GM18909 (cell line): ENCODE data around the gene TCF4.
A peak's percentile ranks its signal among the peaks of the same experiment; 100 is the strongest.

Source experiments
- ATAC-seq: cut with Tn5 transposase; IDR thresholded peaks from one replicate; pipeline ENCODE4 v1.9.1; 2021; ENCODE audit warnings: mild to moderate bottlenecking; ENCODE audit not compliant: unreplicated experiment, poor library complexity

Gene TCF4

DNA sequence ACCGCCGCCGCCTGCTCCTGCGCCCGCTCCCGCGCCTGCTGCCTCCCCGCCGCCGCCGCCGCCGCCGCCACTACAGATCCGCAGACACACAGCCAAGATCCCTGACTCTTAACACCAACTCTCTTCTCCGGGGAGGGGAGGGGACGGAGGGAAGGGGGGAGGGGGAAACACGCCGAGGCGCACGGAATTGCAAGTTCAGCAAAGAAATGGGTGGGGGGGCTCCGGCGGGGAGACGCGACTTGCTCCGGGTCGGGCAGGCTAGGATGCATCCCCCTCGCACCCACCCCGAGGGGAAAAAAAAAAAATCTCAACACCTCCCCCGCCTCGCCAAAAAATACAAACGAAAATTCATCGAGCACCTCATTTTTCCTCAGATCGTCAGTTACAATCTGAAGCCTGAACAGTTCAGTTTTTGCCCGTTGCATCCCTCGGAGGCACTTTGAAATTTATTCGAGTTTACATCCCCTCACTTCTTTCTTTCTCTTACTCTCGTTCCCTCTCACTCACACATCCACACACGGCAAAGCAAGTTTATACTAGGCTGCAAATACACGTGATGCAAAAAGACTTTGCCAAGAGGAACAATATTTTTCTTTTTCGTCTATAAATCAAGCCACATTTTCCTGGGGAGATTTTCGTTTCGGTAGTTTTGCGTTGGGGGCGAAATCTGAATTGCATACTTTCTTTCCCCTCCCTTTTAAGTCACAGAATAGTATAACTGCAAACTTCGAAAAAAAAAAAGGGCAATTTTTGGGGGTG is at the start of gene TCF4:
TCF4 (minus strand) TSS at position 82 of the 759 bp plus-strand sequence. CDS start 1,076 bp downstream, outside the sequence.
- no peak for ATAC-seq

DNA sequence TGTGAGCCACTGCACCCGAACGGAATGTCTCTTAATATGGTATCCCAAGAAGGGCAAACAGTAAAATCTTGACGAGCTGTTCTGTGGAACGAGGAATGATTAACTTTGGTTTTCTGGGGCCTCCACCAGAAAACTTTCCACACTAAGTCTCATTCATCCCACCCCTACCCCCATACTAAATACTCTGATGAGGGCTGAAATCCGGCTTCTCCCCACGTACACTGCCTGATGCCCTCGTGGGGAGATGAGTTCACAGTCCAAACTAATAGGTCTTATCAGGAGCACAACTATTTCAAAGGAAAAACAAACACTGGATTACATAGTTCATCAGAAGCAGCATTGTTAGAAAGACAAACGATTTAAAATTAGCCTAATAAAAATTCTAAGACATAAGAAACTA is 49.2 kb upstream of the TCF4 start:
- ATAC-seq: no peak

DNA sequence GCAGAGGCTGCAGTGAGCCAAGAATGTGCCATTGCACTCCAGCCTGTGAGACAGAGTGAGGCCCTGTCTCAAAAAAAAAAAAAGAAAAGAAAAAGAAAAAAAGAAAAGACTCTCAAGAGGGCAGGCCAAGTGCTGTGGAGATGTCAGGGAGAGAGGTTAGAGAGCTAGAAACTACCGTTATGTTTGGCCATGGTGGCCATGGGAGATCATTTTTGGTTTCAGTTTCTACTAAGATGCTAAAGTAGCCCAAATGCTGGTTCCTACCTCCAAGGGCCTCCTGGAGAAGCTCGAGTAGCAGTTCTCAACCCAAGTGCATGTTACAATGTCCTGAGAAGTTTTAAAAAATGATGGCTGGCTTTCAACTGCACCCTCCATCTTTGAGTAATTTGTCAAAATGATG is 47.4 kb upstream of the TCF4 start:
- no peak for ATAC-seq

DNA sequence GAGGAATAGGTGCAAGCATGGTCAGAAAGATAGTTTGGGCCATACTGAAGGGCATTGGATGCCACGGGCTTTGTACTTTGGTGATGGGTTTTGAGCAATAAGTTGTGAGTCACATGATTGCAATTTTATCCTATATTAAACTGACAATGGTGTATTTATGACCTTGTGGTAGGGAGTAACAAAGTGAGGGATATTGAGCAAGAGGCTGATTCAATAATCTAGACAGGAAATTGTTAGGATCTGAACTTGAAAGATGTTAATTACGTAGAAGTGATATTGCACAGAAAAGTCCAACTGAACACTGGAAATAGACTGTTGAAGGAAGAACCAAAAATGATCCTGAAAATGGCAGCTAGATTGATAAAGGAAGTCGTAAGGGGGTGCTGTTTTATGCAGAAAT is 46.6 kb upstream of the TCF4 start:
- no peak for ATAC-seq

DNA sequence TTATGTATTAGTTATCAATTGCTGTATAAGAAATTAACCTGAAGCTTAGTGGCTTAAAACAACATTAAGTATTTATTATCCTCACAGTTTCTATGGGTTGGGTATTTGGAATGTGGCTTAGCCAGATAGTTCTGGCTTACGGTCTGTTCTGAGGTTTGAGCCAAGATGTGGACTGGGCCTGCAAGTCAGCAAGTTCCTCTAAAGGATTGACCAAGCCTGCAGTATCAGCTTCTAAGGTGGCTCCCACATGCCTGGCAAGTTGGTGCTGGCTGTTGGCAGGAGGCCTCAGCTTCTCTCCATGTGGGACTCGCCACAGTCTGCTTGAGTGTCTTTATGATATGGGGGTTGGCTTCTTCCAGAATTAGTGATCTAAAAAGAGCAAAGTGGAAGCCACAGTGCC is 45.0 kb upstream of the TCF4 start:
- ATAC-seq: no peak

DNA sequence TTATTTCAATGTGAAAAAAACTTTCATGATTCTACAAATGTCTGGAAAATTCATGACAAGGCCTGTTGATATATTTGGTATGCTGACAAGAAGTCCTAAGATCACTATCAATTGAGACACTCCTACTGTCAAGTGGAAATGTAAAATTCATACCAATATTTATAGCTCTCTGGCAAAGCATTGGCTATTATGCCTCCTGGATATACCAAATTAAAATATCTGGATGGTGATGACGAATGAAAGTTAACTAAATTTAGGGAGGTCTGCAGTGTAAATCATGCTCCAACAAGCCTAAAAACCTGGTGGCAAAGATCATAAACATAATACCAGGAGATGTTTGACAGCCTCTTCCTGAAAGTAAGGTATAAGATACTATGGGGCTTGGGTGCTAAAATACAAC is 41.1 kb upstream of the TCF4 start:
- ATAC-seq: no peak

DNA sequence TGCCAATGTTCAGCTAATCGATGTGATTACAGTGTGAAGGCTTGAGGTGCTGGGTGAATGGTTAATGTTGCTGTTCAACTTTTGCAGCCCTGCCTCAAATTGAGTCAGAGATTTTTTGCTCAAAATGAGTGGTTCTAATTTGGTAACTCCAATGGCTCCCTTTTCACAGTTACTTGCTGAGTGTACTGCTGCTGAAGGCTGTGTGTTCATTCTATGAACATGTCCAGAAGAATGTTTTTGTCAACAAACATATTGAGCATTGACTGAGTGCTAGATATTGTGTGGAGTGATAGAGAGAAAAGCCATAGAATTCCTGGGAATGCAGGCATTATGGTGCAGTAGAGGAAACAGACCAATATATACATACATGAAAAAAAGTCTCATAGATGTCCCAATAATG is 39.0 kb upstream of the TCF4 start:
- ATAC-seq: no peak

DNA sequence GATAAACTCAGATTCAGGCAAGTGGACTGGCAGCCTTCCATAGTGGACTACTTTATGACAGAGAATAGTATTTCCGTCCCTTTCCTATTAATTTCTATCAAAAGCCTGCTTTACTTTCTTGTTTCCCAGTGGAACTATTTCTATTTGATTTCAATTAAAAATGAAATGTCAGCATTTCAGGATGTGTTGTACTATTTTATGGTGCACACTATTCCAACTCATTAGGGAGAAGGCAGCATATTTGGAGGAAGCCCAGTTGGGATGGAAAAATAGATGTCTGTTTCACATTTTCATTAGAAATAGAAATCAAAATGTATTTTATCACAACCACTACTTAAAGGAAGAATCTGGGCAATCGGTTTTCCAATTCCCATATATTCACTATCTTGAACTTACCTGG is 37.9 kb upstream of the TCF4 start:
- no peak for ATAC-seq

DNA sequence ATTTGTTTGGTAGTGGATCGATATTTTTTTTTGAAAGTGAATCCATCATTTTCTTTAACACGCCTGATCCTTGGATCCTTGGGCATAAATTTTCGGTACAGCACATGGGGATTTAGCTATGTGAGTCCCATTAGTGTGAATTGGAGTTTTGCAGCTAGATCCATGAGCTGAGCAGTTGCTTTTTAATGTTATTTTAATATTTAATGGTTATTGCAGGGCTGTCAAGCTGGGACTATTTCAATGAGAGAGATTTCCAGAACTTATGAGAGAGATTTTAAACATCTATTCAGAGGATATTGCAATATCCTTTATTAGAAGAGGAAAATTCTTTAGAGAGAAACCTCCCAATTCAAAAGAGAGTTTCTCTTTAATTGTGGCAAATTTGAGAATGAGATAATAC is 35.6 kb upstream of the TCF4 start:
- ATAC-seq: no peak

DNA sequence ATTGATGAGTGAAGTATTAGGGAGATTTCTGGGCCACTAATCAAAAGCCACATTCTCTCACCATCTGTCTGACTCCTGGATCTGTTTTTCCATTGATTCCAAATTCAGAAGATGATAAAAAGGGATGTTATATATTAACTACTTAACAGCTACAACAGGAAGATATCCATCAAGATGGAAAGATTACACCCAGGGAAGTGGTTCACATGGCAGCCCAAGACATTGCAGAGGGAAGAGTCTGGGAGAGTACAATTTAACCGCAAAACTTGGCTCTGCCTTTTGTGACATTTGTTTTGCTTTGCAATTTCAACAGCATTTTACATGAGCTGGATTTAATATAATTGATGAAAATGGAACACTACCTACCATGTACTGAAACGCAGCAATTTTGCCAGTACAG is 22.5 kb upstream of the TCF4 start:
- ATAC-seq: no peak

DNA sequence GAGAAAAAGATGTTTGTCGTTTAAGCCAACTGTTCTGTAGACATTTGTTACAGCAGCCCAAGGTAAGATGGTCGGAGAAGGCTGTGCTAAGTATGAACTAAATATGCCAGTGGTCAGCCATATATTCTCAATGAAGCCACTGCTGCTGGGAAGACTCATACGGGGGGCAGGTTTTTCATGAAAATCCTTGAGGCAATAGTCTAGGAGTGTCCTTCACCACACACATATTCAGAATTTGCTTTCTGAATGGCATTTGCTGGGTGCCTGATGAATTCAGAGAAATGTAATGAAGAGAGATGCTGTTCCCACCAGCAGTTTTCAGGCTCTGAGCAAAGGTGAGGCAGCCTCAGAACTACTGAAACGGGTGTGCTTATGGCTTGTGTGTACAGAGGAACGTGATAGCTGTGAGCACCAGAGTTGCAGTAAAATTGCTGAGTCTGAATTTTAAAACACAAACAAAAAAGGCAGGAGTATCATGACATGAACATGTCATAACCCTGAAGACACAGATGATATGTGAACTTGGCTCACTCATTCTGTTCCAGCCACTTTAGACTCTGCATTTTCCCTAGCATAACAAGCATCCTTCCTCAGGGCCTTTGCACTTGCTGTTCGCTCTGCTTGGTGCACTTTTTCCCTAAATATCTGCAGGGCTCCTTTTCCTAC is 21.3 kb upstream of the TCF4 start:
- no peak for ATAC-seq

DNA sequence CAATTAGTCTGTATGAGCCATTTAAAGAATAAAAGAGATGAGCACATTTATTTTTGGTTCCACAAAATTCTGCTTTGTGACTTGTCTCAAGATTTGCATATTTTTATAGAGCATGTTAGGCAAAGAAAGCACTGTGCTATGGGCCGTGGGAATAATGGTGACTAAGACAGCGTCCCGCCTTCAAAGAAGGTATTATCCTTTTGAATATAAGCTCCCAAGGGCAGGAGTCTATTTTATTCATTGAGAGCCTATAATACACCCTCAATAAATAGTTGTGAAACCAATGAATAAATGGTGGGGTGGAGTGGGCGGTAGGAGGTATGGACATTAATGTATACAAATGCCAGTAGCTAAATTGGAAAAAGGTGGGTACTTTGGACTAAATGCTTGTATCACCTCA is 20.5 kb upstream of the TCF4 start:
- no peak for ATAC-seq

DNA sequence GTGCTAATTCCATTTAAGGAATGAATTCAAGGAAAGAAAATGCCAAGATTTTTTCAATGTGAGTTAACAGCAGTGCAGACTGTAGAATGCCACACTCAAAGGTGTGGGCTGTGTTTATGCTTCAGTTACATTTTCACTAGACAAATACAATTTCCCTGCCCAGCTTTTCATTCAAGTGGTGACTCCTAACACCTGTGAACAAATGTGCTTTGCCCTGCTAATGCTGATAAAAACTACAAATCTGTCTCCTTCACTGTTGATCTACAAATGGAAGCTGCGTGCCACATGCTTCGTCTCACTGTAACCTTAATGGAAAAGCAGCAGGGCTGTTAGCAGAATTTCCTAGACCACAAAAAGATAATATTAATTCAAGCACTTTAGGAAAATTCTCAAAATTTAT is 19.8 kb upstream of the TCF4 start:
- ATAC-seq: no peak

DNA sequence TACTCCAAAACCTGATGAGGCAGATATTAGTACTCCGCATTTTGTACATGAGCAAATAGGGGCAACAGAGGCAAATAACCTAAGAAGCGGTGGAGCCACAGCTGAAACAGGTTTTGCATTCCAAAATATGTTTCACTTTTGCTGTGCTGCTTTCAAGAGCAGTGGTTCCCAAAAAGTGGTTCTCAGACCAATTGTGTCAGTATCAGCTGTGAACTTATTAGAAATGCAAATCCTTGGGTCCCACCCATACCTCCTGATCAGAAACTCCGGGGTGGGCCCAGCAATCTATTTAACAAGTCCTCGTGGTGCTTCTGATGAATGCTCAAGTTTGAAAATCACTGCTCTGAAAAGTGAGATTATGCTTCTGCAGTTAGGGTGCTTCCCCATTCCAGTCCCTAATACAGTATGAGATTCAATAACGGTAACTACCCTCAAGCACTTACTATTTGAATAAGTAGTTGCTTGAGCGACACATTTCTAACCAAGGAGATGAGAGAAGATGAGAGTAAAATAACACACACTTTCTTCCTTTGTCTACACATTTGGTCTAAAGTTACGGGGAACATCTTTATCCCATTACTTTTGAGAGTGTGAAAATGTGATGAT is 17.8 kb upstream of the TCF4 start:
- ATAC-seq: peak; percentile 66

DNA sequence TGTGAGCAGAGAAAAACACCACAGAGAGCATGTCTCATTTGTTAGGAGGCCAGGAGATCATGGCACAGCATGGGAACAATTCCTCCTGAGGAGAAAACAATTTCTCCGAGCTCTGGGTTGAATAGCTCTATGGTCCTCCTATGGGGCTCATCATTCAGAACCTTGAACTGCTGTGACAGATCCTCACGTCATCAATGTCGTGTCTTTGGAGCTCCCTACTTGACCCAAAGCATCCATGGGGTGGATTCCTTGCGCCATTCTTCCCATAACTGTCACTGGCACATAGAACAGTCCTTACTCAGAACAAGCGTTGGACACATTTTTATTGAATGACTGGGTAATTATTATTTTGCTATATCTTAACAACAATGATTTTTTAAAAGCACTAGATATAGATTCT is 15.8 kb upstream of the TCF4 start:
- no peak for ATAC-seq

DNA sequence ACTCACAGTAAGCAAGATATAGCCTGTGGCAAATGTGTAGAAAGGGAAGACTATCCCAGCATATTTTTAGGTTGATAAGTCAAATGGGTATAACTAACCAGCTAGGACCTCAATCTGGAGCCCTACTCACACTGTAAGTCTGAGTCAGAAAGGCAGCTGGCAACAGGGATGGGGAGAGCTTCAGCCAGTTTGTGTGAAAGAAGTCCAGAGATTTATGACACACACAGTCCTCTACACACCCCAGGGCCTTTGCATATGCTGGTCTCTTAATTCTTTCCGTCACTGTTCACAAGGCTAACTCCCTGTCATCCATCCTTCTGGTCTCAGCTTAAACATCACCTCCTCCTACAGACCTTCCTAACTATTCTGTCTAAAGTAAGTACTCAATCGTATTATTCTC is 5.9 kb upstream of the TCF4 start:
- no peak for ATAC-seq

DNA sequence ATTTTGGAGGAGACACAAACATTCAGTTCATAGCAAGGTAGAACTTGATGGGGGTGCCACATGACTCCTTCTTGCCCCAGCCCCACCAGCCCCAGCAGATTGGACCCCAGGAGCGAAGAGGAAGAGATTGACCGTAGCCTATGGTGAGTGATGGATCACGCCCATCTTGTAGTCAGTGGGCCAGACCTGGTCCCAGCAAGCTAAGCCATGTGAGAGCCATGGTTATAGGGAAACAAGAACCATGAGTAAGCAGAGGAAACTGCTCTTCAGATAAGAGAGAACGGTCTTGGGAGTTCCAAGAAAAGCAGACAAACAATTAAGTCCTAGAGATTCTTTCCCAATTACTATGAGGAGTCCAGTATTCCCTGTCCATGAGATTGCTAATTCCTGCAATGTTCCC is 4.6 kb upstream of the TCF4 start:
- ATAC-seq: no peak

DNA sequence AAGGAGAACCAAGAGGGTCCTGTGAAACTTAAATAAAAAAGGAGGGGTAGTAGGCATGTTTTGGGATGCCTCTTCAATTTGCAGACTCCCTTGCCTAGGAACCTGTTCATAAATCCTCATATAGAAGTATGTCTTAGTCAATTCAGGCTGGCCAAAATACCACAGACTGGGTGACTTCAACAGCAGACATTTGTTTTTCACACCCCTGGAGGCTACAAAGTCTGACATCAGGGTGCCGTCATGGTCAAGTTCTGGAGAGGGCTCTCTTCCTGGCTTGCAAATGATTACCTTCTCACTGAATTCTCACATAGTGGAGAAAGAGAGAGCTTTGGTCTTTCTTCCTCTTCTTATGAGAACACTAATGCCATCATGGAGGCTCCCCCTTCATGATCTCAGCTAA is 4.1 kb upstream of the TCF4 start:
- ATAC-seq: no peak

DNA sequence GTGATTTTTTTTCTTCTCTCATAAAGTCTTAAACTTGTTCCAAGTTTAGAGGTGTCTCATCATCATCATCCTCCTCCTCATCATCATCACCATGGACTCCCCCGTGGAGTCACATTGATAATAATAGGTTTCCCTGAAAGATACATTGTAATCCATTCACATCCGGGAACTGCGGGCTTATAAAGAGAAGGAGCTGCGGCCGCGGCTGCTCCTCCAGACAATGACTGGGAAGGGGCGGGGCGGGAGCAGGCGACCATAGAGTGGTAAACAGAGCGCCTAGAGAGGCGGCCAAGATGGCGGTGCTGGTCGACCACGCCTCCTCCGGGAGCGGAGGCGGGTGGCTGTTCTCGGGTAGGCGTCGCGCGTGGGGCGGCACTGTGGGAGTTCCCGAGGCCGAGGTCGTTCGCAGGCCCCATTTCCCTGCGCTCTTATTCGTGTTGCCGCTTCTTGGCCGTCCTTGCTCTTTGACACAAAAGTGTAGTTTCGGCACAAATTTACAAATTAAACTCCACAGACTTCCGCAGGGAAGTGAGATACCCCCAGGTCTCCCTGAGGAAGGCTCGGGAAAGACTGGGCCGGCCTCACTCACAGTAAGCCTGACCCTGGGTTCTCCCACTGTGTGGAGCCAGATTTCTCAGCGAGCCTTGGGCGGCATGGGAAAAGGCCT is 1.8 kb upstream of the TCF4 start:
- ATAC-seq: peak; percentile 94

DNA sequence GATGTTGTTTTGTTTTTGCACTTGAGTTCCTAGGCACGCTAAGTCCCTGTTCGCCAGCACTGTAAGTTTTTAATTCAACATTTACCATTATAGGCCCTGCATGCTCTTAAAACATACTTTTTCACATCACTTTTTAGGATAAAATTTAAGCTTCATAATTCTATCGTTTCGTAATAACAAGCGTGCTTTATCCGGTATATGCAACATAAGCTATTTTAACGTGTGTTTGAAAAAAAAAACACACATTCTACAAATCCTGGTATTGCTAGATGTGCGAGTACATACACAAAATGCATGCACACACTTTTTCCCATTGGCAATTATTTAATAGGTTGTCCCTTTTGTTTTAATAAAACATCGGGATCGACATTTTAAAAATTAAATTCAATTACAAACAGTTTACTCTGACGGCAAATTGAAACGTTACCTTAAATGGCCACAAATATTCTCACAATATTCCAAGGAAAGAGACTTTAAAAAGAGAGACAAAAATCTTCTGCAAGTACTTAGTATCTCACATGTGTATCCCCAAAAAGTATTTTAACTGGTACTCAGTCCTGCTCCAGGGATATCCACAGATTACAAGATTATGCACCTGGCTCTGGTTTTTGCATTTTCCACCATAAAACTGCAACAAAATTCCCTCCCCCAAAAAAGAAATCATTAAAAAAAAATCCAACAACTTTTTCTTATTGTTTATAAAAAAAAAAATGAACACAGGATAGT is 1.0 kb upstream of the TCF4 start:
- ATAC-seq: no peak
